Neural cell (in vitro differentiated cells): ENCODE data around the gene TNF. TPM values are rescaled to one million over a fixed set of nuclear protein-coding genes. Genes with fewer than 3 reads are reported as not detected.

Experiments
- H2AFZ ChIP-seq: fragments of 200-600, 300-800 bp; sonication (generic), shearing (Covaris generic); 2 replicates; pipeline ENCODE4 v1.6.0; 2014; ENCODE audit warnings: low read depth, mild to moderate bottlenecking, antibody characterized with exemption, low read length, moderate library complexity
- H3F3A ChIP-seq: fragments of 200-600 bp; shearing (Covaris generic); 2 replicates; pipeline ENCODE4 v1.6.1; 2016; ENCODE audit warnings: mild to moderate bottlenecking, moderate library complexity, mixed read lengths, antibody characterized with exemption, low read length; ENCODE audit not compliant: insufficient read depth, poor library complexity, severe bottlenecking
- H3K27ac ChIP-seq: fragments of 200-600, 300-800 bp; sonication (generic), shearing (Covaris generic); 2 replicates; pipeline ENCODE4 v1.5.1; 2014; ENCODE audit warnings: mild to moderate bottlenecking, low read length, moderate library complexity
- H3K27me3 ChIP-seq: fragments of 300-800, 200-600 bp; sonication (generic), shearing (Covaris generic); 2 replicates; pipeline ENCODE4 v1.6.0; 2014; ENCODE audit warnings: mild to moderate bottlenecking, low read depth, low read length, moderate library complexity; ENCODE audit not compliant: insufficient read depth
- H3K36me3 ChIP-seq: fragments of 300-800, 200-600 bp; sonication (generic), shearing (Covaris generic); 2 replicates; pipeline ENCODE4 v1.5.1; 2014; ENCODE audit warnings: mild to moderate bottlenecking, antibody characterized with exemption, low read length, moderate library complexity; ENCODE audit not compliant: insufficient read depth
- H3K4me2 ChIP-seq: fragments of 300-800, 200-600 bp; sonication (generic), shearing (Covaris generic); 2 replicates; pipeline ENCODE4 v1.6.0; 2014; ENCODE audit warnings: mild to moderate bottlenecking, low read length
- H3K4me3 ChIP-seq: fragments of 300-800, 200-600 bp; sonication (generic), shearing (Covaris generic); 2 replicates; pipeline ENCODE4 v1.5.1; 2014; ENCODE audit warnings: mild to moderate bottlenecking, low read length, moderate library complexity
- H3K79me2 ChIP-seq: fragments of 200-600 bp; shearing (Covaris generic); replicated peaks from 2 replicates; pipeline ENCODE4 v1.6.0; 2014; ENCODE audit warnings: mild to moderate bottlenecking, low read length, moderate library complexity; ENCODE audit not compliant: insufficient read depth
- H3K9ac ChIP-seq: fragments of 300-800, 200-600 bp; sonication (generic), shearing (Covaris generic); 2 replicates; pipeline ENCODE4 v1.6.1; 2016; ENCODE audit warnings: mild to moderate bottlenecking, low read length, mixed read lengths
- H3K9me2 ChIP-seq: fragments of 200-600 bp; shearing (Covaris generic); 2 replicates; pipeline ENCODE4 v1.6.1; 2016; ENCODE audit warnings: mild to moderate bottlenecking, low read length, mixed read lengths; ENCODE audit not compliant: insufficient read depth
- H3K9me3 ChIP-seq: fragments of 200-600, 300-800 bp; sonication (generic), shearing (Covaris generic); 2 replicates; pipeline ENCODE4 v1.6.1; 2016; ENCODE audit warnings: mild to moderate bottlenecking, mixed run types, low read length, moderate library complexity, mixed read lengths
- H4K20me1 ChIP-seq: fragments of 200-600 bp; shearing (Covaris generic); 2 replicates; pipeline ENCODE4 v1.6.1; 2016; ENCODE audit warnings: mild to moderate bottlenecking, mixed run types; ENCODE audit not compliant: insufficient read depth
- EP300 ChIP-seq: fragments of 450-650 bp; conservative IDR thresholded peaks from 2 replicates; pipeline ENCODE4 v1.6.1; 2014; ENCODE audit warnings: antibody characterized with exemption, mild to moderate bottlenecking, moderate library complexity; ENCODE audit not compliant: poor library complexity, severe bottlenecking
- EZH2 ChIP-seq: fragments of 200-600, 300-800 bp; shearing (Covaris generic), sonication (generic); IDR thresholded peaks from 2 replicates; pipeline ENCODE4 v1.6.1; 2014; ENCODE audit warnings: antibody characterized with exemption, low read length, borderline replicate concordance, mild to moderate bottlenecking; ENCODE audit not compliant: insufficient read depth, poor library complexity, severe bottlenecking
- MXI1 ChIP-seq: fragments of 450-650 bp; conservative IDR thresholded peaks from 2 replicates; pipeline ENCODE4 v1.6.1; 2014; ENCODE audit warnings: antibody characterized with exemption, mild to moderate bottlenecking; ENCODE audit not compliant: poor library complexity, severe bottlenecking
- POLR2AphosphoS5 ChIP-seq: IDR thresholded peaks from 2 replicates; pipeline ENCODE4 v1.6.1; 2012
- RAD21 ChIP-seq: fragments of 450-650 bp; conservative IDR thresholded peaks from 2 replicates; pipeline ENCODE4 v1.6.1; 2014; ENCODE audit warnings: antibody characterized with exemption, mild to moderate bottlenecking, moderate library complexity
- REST ChIP-seq: IDR thresholded peaks from 2 replicates; pipeline ENCODE4 v1.6.1; 2012; ENCODE audit warnings: borderline replicate concordance
- SMC3 ChIP-seq: fragments of 450-650 bp; conservative IDR thresholded peaks from 2 replicates; pipeline ENCODE4 v1.6.1; 2014; ENCODE audit warnings: antibody characterized with exemption, mild to moderate bottlenecking, moderate library complexity; ENCODE audit not compliant: poor library complexity
- TAF1 ChIP-seq: IDR thresholded peaks from 2 replicates; pipeline ENCODE4 v1.6.1; 2012; ENCODE audit warnings: low read depth
- polyA plus RNA-seq: library from polyadenylated mRNA; depleted of rRNA; stranded (reverse); fragments of >200 nt; gene quantifications from 2 replicates; pipeline ENCODE4 v1.2.3, GENCODE V29; 2014
- TF ChIP-seq, protein P1 (sequence below): fragments of 450-650 bp; IDR thresholded peaks from 2 replicates; pipeline ENCODE4 v1.5.1; 2014; ENCODE audit warnings: antibody characterized with exemption, mild to moderate bottlenecking, moderate library complexity; ENCODE audit not compliant: poor library complexity, severe bottlenecking

The TNF gene
- polyA plus RNA-seq, 1 donor from 2014 or later: not detected

DNA sequence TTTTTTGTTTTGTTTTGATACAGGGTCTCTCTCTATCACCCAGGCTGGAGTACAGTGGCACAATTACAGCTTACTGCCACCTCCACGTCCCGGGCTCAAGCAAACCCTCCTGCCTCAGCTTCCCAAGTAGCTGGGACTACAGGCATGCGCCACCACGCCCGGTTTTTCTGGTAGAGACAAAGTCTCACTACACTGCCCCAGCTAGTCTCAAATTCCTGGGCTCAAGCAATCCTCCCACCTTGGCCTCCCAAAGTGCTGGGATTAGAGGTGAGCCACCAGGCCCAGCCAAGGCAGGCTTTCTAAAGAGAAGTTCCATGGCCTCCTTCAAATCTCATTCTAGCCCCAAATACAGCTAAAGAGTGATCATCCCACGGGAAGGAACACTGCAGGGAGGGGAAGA is 41.4 kb upstream of the TNF start:
- H3K27me3 ChIP-seq: no peaks in the 10 kb centered on the region
- peaks cover 33% of the 10 kb centered on the region for H4K20me1 ChIP-seq
- no peak overlapping the region for H2AFZ ChIP-seq
- H3K79me2 ChIP-seq: peaks cover 30% of the 10 kb centered on the region
- no peak overlapping the region for H3K4me2 ChIP-seq
- TF ChIP-seq TAF1 (no peak), EP300 (no peak), EZH2 (no peak), SMC3 (no peak), RAD21 (no peak), POLR2AphosphoS5 (no peak), REST (no peak), MXI1 (no peak)
- TF ChIP-seq, protein P1, sequence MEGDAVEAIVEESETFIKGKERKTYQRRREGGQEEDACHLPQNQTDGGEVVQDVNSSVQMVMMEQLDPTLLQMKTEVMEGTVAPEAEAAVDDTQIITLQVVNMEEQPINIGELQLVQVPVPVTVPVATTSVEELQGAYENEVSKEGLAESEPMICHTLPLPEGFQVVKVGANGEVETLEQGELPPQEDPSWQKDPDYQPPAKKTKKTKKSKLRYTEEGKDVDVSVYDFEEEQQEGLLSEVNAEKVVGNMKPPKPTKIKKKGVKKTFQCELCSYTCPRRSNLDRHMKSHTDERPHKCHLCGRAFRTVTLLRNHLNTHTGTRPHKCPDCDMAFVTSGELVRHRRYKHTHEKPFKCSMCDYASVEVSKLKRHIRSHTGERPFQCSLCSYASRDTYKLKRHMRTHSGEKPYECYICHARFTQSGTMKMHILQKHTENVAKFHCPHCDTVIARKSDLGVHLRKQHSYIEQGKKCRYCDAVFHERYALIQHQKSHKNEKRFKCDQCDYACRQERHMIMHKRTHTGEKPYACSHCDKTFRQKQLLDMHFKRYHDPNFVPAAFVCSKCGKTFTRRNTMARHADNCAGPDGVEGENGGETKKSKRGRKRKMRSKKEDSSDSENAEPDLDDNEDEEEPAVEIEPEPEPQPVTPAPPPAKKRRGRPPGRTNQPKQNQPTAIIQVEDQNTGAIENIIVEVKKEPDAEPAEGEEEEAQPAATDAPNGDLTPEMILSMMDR: no peak
- no peak overlapping the region for H3K4me3 ChIP-seq
- H3K9ac ChIP-seq: no peak overlapping the region
- no peak overlapping the region for H3K27ac ChIP-seq
- H3K9me3 ChIP-seq: no peaks in the 10 kb centered on the region
- no peaks in the 10 kb centered on the region for H3K9me2 ChIP-seq
- no peaks in the 10 kb centered on the region for H3K36me3 ChIP-seq
- H3F3A ChIP-seq: no peaks in the 10 kb centered on the region

- Histone ChIP-seq H3F3A (no peaks in the 10 kb centered on the region), H3K27ac (no peak overlapping the region), H4K20me1 (peaks cover 39% of the 10 kb centered on the region), H3K9me3 (no peaks in the 10 kb centered on the region), H3K27me3 (no peaks in the 10 kb centered on the region), H3K79me2 (peaks cover 36% of the 10 kb centered on the region), H3K9me2 (no peaks in the 10 kb centered on the region), H3K36me3 (no peaks in the 10 kb centered on the region), H2AFZ (no peak overlapping the region), H3K4me3 (no peak overlapping the region), H3K4me2 (no peak overlapping the region), H3K9ac (no peak overlapping the region)
- TF ChIP-seq POLR2AphosphoS5: no peak
- no peak for TF ChIP-seq EP300
- TF ChIP-seq EZH2: no peak
- no peak for TF ChIP-seq MXI1
- no peak for TF ChIP-seq TAF1
- no peak for TF ChIP-seq RAD21
- TF ChIP-seq, protein P1: no peak
- TF ChIP-seq SMC3: no peak
- TF ChIP-seq REST: no peak
These were observed 40.8 kb upstream of the TNF start for GRCh38 chr6:31534521-31535040.
